Activated effector memory CD4-positive, alpha-beta T cell treated with Interleukin-2 at 50 U/mL for 16 hours (primary cell): ENCODE data around the gene HLX.

Experiments
- DNase-seq: peaks from one replicate; pipeline ENCODE4 v3.0.0-alpha.2; 2020

The HLX gene

GRCh38 chr1:220901881-220902280, 22.6 kb downstream of the HLX start:
- no peak for DNase-seq

GRCh38 chr1:220902916-220903315, 23.7 kb downstream of the HLX start:
- DNase-seq: no peak

GRCh38 chr1:220904876-220905275, 25.6 kb downstream of the HLX start:
- no peak for DNase-seq

GRCh38 chr1:220905650-220906560, 26.7 kb downstream of the HLX start:
- no peak for DNase-seq

- DNase-seq: no peak
Observed at GRCh38 chr1:220906561-220907334, 27.5 kb downstream of the HLX start.

- no peak for DNase-seq
Observed at GRCh38 chr1:220908757-220909156, 29.5 kb downstream of the HLX start.

GRCh38 chr1:220910021-220910420, 30.8 kb downstream of the HLX start:
- DNase-seq: no peak

GRCh38 chr1:220914283-220915116, 35.3 kb downstream of the HLX start:
- DNase-seq: no peak

- DNase-seq: no peak
Observed at GRCh38 chr1:220915117-220915440, 35.8 kb downstream of the HLX start.

- DNase-seq: no peak
Observed at GRCh38 chr1:220915954-220916353, 36.7 kb downstream of the HLX start.

- no peak for DNase-seq
Observed at GRCh38 chr1:220917101-220917500, 37.9 kb downstream of the HLX start.

- no peak for DNase-seq
Observed at GRCh38 chr1:220917535-220918209, 38.4 kb downstream of the HLX start.

- DNase-seq: no peak
Observed at GRCh38 chr1:220918285-220918951, 39.2 kb downstream of the HLX start.

- DNase-seq: no peak
Observed at GRCh38 chr1:220920967-220921366, 41.7 kb downstream of the HLX start.

- DNase-seq: no peak
Observed at GRCh38 chr1:220921498-220921897, 42.3 kb downstream of the HLX start.

GRCh38 chr1:220921971-220922635, 42.9 kb downstream of the HLX start:
- DNase-seq: no peak

- no peak for DNase-seq
Observed at GRCh38 chr1:220922951-220923350, 43.7 kb downstream of the HLX start.

- DNase-seq: no peak
Observed at GRCh38 chr1:220924331-220924970, 45.2 kb downstream of the HLX start.

GRCh38 chr1:220925707-220926106, 46.5 kb downstream of the HLX start:
- no peak for DNase-seq

- DNase-seq: no peak
Observed at GRCh38 chr1:220926146-220926545, 46.9 kb downstream of the HLX start.

- no peak for DNase-seq
Observed at GRCh38 chr1:220927442-220927841, 48.2 kb downstream of the HLX start.
